GM19452 (cell line): Measurements from ENCODE around the gene TAS1R1.
A peak's percentile ranks its signal among the peaks of the same experiment; 100 is the strongest.
"Not testable (repeated sequence)": the region's sequence is repeated elsewhere in the genome, so short reads cannot be mapped to it uniquely, and the experiment has no call there.

Source experiments
- ATAC-seq: cut with Tn5 transposase; IDR thresholded peaks from one replicate; pipeline ENCODE4 v1.9.1; 2021; ENCODE audit not compliant: unreplicated experiment

TAS1R1 gene

DNA sequence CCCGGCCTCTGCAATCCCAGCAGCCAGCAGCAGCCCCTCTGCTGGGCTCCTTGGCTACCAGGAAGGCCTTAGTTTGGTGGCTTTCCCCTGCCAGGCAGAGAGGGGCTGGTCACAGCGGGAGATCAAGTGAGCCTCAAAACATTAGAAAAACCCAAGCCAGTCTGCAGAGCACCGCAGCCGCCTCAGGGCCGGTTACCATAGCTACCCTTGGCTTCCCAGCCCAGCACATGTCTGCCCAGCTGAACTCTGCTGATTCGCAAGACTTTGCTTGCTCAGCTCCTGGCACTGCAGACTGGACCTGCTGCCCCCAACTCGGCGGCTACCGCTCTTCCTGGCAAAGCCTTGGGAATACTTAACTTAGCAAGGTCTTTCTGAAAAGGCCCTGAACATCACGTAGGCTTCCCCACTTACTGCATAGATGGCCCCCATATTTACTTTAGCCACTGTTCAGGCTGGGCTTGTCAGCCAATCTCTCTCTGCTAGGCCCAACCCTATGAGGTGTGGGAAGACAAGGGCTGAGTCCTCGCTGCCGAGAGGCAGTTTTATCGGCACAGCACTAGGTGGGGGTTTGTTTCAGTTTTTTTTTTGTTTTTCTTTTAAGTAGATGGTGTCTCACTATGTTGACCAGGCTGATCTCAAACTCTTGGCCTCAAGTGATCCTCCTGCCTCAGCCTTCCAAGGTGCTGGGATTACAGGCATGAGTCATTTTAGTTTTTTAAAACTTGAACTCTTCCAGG lies 35.0 kb upstream of the TAS1R1 start:
- ATAC-seq = no peak

DNA sequence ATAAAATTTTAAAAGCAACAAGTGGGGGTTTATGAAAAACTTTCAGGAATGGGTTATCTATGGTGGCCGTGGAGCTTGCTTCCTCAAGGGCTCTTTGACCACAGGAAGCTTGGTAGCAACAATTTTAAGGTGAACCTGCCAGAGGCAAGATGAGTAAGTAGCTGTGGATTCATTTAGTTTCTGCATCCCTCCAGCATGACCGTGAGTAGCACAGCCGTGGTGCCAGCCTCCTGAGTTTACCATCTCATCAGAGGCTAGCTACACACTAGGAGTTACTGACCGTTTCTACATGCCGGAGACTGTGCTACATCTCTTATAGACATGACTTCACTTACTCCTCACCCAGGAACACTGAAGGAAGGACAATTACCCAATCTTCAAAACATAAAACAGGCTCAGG lies 33.6 kb upstream of the TAS1R1 start:
- ATAC-seq = no peak

DNA sequence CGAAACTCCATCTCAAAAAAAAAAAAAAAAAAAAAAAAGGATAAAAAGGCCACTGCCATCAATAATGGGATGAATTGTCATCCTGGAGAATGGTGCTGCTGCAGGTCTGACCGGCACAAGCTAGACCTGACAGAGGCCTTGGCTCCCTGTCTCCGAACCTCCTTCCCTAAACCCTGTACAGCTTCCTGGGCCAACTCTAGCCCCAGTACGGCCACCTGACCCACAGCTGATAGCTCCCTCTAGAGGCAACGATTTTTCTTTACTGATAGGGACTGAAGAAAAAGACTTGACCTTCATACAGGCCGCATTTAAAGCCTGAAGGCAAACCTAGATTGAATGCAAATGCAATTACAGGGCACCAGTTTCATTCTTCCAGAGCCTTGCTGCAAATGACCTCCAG lies 31.5 kb upstream of the TAS1R1 start:
- no peak for ATAC-seq

DNA sequence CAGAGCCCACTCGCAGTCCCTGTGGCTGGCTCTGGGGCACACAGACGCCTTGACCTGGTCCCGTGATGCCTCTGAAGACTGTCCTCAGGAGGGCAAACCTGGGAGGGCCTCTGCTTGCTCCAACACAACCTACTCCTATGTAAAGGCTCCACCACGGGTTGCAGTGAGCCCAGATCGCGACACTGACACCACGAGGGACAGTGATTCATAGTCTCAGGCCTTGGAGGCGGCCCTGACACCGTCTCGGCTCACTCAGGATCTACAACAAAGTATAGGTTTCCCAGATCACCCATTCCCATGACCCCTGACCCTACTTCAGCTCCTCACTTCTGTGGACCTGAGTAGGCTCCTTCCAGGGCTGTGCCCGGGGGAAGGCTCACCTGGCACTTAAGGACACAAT lies 28.8 kb upstream of the TAS1R1 start:
- no peak for ATAC-seq

DNA sequence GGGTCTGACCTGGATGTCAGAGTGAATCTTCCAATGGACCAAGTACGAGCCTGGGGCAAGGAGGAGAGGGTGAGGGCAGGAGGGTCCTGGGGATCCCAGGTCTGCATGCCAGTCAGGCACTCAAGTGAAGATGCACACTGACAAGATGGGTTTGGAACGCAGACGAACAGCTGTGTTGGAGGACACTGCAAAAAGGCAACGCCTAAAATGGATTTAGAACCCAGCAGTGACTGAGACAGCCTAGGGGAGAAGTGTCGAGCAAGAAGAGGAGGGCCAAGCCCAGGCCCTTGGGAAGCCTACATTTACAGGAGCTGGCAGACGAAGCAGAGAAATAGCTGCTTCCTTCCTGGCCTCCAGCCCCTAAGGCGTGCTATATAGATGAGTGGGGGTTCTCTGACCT lies 26.6 kb upstream of the TAS1R1 start:
- no peak for ATAC-seq

DNA sequence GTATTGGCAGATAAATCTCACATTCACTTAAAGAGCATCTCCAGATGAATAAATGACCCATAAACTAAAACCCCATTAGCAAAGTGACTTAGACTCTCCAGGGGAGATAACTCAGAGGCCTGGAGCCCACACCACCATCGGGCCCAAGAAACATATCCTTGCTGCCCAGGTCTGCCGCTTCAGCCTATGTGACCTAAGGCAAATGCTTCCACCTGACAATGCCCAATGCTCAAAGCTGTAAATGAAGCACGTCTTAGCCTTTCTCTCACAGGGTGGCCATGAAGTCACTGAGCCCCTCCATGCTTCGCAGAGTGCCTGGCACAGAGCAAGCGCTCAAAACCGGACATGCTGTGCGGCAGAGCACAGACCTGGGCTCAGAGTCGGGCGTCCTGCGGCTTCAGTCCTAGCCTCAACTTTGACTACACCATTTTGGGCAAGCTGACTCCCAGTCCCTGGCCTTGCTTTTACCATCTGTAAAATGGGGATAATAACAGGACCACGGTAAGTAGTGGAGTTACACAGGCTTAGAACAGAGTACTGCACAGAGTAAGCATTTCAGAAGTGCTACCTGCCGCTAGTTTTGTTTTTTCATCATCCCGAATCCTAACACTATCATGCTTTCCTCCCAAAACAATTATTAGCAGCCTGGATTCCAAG lies 24.5 kb upstream of the TAS1R1 start:
- no peak for ATAC-seq

DNA sequence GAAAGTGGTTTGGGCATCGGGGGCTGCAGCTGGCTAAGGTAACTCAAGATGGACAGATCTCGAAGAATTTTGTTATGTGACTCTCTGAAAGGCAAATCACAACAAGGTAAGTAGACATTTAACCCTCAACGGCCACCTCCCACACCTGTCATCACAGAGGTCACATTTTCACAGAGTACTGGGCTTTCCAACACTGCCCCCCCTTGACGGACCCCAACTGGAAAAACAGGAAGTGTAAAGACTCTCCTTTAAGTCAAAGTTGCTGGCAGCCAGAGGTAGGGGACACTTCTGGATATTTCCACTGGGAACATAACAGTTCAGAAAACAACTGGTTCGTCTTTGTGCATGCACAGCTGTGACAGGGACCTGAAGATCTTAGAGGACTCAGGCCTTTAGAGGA lies 23.1 kb upstream of the TAS1R1 start:
- no peak for ATAC-seq

DNA sequence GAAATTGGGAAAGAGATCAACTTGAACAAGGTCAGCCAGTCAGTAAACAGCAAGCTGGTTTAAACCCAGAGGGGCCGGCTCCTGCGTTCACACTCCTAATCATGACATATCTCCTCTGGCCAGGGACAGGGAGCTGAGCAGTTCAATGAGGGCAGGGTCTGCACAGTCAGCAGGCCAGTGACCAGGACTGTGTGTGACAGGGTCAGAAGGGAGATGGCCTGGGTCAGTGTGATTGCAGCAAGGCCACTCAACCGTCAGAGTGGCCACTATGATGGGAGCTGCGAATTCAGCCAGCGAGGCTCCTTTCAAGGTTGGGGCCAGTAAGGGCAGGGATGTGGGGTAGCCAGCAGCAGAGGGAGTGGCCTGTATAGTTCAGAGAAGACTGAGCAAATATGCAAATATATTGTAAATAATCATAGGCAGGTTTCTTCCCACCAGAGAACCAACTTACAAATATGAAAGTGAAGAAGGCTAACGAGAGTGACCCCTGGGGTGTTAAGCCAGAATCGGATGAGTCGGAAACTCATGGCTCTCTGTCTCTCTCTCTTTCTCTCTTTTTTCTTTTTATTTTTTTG lies 20.8 kb upstream of the TAS1R1 start:
- ATAC-seq = no peak

DNA sequence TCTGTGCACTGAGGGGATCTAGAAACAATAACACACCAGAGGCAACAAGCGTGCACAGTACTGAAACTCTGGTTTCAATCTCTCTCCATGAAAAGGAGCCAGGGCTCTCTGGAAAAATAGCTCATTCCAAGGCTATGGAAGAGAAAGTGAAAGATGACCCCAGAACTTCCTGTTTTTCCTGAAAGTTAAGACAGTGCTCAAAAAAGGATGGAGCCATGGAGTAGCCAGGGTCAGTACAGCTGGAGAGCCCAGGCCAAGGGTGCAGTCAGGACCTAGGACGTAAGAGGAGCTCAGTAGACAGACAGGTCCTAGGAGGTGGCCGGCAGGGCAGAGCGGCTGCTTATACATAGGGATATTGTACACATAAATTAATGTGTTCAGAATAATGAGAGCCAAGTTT lies 19.9 kb upstream of the TAS1R1 start:
- no peak for ATAC-seq

DNA sequence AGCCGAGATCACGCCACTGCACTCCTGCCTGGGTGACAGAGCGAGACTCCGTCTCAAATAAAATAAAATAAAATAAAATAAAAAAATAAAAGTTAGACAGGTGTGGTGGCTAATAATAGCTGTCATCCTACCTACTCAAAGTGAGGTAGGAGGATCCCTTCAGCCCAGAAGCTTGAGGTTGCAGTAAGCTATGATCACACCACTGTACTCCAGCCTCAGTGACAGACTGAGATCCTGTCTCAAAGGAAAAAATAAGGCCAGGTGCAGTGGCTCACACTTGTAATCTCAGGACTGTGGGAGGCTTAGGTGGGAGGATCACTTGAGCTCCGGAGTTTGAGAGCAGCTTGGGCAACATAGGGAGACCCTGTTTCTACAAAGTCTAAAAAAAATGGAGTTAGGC lies 18.8 kb upstream of the TAS1R1 start:
- no peak for ATAC-seq

DNA sequence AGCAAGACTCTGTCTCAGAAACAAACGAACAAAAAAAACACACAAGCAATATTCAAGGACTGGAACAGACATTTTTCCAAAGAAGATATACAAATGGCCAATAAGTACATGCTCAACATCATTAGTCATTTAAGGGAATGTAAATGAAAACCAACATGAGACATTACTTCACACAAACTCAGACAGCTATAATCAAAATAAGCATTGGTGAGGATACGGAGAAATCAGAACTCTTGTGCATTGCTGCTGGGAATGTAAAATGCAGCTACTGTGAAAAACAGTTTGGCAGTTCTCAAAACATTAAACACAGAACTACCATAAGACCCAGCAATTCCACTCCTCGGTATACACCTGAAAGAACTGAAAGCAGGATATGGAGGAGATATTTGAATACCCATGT lies 16.2 kb upstream of the TAS1R1 start:
- no peak for ATAC-seq

DNA sequence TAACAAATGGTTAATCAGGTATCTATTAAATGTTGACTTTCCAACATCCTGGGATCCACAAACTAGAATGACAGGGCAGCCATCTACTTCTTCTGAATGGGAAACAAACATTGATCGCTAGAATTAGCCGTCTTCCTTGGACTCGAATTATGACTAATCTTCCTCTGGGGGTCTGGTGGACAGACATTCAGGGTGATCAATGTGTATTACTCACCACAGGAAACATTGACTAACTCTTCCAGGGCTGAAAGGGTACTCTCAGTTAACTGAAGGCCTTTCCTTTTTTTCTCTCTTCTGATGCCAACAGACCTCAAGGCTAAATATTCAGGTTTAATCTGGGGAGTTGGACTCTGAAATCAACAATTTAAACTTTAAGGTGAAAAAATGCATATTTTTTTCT lies 10.3 kb upstream of the TAS1R1 start:
- no peak for ATAC-seq

DNA sequence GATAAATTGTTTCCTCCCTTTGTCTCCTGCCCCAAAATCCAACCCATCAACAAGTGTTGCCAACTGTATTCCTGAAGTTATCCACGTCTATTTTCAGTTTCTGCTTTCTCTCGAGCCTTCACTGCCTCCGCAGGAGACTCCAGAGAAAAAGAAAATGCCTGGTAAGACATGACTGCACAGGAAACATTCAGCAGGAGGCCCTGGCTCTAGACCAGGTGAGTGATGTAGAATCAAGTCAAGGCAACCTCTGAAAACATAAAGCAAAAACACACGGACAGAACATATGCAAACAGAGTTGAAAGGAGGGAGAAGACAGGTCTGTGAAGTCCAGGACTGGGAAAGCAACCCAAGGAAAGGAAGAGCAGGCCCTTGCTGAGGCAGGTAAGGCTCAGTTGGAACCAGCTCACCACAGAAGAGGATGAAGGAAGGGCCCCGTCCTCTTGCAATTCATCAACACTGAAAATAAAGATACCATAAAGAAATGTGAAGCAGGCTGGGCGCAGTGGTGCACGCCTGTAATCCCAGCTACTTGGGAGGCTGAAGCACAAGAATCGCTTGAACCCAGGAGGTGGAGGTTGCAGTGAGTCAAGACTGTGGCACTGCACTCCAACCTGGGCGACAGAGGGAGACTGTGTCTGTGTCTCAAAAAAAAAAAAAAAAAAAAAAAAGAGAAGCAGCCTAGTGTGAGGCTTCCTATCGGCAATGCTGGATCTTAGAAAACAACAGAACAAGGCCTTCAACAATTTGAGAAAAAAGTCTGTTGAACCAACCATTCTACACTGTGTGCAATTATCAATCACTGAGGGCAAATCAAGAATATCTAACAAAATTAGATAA lies 9.6 kb upstream of the TAS1R1 start:
- ATAC-seq = no peak

DNA sequence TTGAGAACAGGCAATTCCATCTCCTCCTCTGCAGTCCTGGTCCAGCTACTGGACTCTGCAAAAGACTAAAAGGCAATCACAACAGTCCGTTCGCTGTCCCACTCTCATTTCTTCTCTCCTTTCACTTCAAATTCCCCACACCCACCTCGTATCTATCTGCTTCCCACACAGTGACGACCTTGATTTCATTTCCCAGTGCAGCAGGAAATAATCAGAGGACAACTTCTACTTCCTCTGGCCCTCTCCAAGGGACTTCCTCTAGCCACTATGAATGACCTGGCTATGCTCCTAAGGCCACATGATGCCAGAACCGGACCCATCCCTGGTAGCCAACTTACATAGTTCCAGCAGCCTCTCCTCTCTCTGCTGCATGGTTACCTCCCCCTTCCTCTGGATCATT lies 8.8 kb upstream of the TAS1R1 start:
- ATAC-seq = no peak

DNA sequence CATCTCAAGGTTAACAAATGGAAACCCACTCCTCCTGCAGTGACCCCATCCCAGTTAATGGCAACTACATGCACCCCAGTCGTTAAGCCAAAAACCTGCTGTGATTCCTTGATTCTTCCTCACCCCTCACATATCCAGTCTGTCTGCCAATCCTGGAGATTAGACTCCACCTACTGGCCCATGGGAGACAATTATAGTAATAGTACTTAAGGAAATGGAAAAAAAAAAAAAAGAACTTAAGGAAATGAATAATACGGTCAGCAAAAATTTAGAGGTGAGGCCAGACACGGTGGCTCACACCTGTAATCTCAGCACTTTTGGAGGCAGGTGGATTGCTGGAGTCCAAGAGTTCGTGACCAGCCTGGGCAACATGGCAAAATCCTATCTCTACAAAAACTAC lies 7.8 kb upstream of the TAS1R1 start:
- ATAC-seq = no peak

DNA sequence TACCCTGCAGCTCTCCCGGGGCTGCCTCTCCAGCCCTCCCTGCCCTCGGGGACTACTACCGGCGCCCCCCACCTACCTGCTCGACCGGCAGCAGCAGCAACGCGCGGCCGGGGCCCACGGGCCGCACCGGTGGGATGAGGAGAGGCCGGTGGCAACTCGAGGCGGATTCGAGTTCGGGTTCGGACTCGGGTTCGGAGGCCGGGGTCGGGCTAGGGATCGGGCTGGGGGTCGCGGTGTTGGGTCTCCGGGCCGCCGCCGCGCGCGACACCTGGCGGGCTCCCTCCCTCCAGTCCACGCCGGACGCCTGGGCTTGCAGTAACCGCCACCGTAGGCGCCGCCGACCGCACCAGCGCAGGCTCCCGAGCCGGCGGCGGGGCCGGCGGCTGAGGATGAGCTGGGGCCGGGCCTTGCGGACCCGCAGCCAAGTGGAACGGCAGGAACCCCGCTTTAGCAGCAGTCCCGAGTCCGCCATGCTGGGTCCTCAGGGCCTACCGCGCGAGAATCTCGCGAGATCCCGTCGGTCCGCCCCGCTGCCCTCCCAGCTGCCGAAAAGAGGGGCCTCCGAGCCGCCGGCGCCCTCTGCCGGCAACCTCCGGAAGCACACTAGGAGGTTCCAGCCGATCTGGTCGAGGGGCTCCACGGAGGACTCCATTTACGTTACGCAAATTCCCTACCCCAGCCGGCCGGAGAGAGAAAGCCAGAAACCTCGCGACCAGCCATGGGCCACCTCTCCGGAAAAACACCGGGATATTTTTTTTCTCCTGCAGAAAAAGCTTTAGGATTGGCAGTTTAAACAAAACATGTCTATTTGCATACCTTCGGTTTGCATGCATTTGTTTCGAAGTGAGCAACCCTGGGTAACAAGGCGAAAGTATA lies 838 bp upstream of the TAS1R1 start, which contains the start of gene NOL9:
Gene NOL9, minus strand, starts transcription at position 483 of the 876 bp plus-strand sequence. Its CDS starts 11 bp downstream, at position 472.
- peak; percentile 90 for ATAC-seq

DNA sequence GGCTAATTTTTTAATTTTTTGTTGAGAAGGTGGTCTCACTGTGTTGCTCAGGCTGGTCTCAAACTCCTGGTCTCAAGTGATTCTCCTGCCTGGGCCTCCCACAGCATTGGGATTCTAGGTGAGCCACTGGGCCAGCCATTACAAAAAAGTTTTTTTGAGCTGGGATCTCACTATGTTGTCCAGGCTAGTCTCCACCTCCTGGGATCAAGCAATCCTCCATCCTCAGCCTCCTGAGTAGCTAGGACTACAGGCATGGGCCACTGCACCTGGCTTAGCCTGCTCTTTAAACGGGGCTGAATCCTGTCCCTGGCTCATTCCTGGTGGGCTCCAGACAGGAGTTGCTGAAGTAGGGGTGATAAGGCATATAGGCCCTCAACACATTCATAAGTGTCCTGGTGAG lies 2.5 kb downstream of the TAS1R1 start:
- ATAC-seq = no peak

DNA sequence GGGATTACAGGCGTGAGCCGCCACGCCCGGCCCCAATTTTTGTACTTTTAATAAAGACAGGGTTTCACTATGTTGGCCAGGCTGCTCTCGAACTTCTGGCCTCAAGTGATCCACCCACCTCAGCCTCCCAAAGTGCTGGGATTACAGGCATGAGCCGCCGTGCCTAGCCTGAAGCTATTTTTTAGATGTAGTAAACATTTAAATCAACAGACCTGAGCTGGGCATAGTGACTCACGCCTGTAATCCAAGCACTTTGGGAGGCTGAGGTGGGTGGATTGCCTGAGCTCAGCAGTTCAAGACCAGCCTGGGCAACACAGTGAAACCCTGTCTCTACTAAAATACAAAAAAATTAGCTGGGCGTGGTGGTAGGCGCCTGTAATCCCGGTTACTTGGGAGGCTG lies 4.1 kb downstream of the TAS1R1 start:
- ATAC-seq = not testable (repeated sequence)

DNA sequence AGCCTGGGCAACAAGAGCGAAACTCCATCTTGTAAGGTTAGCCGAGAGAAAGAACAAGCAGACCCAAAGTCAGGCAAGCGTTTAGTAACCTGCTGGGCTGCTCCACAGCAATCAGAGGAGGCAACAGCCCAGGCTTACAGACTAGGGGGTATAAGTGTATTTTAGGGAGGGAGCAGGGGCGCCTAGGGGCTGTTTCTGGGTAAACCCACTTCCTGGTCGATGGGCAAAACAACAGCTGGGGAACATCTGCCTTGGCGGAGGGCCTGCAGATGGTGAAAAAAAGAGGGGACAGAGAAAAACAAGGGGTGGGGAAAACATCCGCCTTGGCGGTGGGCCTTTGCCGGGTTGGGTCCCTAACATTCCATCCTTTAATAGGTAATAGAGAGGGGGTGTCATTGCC lies 5.2 kb downstream of the TAS1R1 start:
- no peak for ATAC-seq

DNA sequence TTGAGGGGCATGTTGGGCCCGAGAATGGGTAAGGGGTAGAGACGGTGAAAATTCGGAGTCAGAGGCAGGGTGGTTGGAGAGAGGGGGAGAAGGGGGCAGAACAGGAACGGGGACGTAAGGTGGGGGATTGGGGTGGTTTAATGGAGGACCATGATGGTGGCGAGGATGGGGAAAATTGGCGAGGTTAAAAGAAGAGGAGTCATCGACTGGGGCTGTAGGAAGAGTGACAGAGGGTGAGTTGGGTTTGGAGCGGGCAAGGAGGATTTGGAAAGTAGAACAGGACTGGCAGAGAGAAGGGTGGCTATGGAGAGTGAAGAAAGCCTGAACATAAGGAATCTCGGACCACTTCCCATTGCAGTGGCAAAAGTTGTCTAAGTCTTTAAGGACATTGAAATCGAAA lies 13.9 kb downstream of the TAS1R1 start:
- no peak for ATAC-seq

DNA sequence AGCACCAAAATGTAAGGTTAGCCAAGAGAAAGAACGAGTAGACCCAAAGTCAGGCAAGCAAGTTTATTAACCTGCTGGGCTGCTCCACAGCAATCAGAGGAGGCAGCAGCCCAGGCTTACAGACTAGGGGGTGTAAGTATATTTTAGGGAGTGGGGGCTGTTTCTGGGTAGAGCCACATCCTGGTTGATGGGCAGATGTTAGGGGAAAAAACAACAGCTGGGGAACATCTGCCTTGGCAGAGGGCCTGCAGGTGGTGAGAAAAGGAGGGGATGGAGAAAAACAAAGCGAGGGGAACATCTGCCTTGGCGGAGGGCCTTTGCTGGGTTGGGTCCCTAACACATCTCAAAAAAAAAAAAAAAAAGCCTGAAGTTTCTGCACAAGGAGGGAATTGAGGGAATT lies 15.0 kb downstream of the TAS1R1 start:
- ATAC-seq = no peak
